Stimulated activated CD8-positive, alpha-beta memory T cell treated with anti-CD3 and anti-CD28 coated beads, Interleukin-4, amount 100 ng/mL, for 48 hours (primary cell): ENCODE results near the gene RAET1L.
"Not testable (repeated sequence)": the region's sequence is repeated elsewhere in the genome, so short reads cannot be mapped to it uniquely, and the experiment has no call there.

ENCODE experiments used
- DNase-seq: peaks from one replicate; pipeline ENCODE4 v3.0.0-alpha.2; 2020

RAET1L gene, protein sequence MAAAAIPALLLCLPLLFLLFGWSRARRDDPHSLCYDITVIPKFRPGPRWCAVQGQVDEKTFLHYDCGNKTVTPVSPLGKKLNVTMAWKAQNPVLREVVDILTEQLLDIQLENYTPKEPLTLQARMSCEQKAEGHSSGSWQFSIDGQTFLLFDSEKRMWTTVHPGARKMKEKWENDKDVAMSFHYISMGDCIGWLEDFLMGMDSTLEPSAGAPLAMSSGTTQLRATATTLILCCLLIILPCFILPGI

DNA sequence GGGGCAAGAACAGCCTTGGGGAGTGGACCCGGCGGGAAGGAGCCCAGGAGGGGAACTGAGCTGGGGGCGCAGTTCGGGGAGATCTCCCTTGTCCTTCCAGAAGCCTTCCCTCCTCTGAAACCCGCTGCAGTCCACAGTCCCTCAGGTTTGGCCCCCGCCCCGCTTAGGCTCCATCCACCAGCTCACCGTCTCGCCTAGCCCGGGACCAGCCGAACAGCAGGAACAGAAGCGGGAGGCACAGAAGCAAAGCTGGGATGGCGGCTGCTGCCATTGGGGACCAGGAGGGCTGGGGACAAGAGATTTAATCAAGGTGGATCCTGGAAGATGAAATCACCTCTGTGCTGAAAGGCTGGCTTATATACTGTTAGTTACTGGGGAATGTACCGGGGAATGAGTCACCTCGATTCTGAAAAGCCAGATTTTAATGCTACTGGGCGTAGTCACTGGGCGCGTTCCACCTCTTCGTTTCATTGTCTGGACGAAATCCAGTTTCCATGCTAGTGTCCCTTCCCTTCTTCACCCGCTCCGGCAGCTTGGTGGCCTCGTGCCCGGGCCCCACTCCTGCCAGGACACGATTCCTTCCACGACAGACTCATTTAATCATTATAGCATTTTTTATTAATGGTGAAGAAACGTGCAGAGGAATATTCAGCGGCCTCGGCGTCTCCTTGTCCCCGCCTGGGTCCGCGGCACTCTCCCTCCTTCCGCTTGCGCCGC, at the start of gene RAET1L:
TSS of gene RAET1L (minus strand) at position 332 of the 717 bp plus-strand sequence. CDS start at position 271, 61 bp downstream.
- DNase-seq = peak; percentile 47

DNA sequence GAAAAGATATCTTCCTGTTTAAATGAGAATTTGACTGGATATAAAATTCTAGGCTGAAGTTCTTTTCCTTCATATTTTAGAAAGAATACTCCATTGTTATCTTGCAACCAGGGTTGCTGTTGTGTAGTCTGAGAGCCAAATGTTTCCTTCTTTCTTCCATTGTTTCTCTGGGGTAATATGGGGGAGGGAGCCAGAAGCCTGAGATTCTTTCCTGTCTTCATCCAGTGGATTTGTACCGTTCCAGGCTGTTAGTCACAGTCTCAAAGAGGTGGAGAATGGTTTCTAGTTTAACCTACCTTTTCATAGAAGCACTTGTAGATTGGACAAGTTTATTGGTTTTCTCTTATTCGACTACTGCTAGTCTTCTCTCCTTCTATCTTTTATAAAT, 49.7 kb upstream of the RAET1L start:
- no peak for DNase-seq

DNA sequence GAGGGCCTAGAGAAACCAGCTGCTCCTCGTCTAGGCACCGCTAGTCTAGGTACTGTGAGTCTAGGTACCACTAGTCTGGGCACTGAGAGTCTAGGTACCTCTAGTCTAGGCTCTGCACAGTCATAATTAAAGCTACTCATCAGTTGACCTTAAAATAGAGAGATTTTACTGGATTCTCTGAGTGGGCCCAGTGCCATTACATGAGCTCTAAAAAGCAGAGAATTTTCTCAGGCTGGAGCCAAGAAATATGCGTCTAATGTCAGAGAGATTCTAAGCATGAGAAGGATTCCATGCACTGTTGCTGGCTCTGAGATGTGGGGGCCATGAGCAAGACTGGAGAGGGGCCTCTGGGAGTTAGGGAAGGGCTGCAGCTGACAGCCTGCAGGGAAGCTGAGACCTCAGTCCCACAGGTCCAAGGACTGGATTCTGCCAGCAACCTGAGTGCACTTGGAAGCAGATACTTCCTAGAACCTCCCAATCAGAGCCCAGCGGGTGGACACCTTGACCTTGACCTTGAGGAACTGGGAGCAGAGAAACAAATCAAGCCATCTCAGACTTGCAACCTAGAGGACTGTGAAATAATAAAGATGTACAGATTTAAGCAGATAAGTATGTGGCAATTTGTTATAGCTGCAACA, 49.2 kb upstream of the RAET1L start:
- not testable (repeated sequence) for DNase-seq

DNA sequence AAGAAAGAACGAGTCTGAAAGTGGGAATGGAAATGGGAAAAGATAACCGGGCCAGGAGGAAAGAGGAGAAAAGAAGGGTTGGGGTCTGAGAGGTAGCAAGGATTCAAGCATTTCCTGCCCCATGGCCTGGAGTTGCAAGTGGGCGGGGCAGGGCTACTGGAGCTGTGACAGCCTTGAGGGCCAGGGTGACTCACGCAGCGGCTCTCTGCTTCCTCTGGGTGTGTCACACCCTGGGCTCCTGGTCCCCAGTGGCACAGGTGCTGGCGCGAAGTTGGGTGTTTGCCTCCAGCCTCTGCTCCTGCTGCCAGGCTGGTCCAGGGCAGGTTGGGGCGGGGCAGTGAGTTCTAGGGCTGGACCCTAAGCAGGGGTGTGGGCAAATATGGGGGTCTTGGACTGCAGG, 46.9 kb upstream of the RAET1L start:
- peak; percentile 54 for DNase-seq

DNA sequence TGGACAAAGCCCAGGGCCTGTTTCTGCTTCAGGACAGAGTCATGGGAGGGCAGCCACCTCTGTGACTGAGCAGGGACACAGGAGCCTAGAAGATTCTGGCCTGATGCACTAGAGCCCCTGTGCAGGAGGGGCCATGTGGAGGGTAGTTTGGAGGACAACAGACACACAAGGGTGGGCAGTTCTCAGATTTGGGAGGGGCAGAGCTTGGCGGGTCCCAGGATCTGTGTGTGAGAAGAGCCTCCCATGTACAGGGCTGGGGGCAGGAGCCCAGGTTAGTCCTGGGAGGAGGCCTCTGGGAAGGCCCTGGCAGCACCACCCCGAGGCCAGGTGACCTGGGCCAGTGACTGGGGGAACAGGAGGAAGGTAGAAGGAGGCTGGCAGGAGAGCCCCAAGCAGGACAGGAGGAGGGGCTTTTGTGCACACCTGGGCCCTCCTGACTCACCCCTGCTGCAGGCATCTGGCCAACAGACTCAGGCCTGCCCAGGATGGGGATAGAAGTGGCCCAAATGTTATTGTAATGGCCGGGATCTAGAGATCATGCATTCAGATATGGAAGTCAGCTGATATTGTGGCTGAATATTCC, 45.0 kb upstream of the RAET1L start:
- no peak for DNase-seq

DNA sequence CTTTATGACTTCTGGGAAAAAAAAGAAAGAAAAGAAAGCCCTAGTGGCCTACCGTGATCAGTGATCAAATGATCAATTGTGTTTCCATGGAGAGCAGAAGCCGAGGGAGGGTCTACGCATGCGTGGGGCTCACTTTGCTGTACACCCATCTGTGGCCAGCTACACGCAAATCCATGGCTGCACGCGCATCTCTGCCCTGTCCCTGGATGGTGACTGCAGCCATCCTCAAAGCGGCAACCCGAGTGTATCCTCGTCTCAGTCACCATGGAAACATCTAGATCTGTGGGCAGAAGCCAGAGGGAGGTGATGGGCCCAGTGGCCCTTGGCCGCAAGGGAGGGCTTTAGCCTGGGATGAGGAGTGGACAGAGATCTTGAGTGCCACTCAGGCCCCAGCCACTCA, 44.4 kb upstream of the RAET1L start:
- DNase-seq = no peak

DNA sequence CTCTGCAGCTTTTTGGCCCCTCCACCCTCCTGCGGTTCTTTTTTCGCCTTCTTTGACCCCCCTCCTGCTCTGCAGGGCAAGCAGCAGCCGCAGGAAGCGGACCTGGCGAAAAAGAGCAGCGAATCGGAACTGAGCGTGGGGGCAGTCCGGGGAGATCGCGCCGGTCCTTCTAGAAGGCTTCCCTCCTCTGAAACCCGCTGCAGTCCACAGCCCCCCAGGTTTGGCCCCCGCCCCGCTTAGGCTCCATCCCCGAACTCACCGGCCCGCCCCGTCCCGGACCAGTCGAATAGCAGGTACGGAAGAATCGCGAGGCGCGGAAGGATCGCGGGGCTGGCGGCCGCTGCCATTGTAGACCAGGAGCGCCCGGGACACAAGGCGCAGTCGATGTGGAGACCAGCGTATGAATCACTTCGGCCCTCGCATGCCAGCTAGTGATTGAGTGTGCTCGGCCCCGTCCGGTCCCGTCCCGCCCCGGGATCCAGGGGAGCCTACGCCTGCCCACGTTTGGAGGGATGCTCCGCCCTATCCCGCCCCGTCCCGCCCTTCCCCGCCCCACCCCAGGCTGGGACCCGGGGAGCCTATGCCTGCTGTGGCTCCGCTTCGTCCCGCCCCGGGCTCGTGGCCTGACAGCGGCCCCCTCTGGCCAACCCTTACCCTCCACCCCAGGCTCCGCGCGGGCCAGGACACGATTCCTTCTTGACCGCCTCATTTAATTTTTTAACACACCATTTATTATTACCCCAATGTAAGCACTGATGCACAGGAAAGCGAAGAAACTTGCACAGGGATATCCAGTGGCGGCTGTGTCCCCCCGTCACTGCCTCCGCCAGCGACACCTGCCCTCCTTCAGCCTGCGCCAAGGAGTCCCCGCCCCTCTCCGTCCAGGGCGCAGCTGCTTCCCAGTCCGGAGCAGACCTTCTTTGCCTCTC, 43.7 kb upstream of the RAET1L start, which contains the start of gene ULBP3:
TSS of gene ULBP3 (minus strand) at position 402 of the 929 bp plus-strand sequence. CDS start at position 347, 55 bp downstream.
- peak; percentile 82 for DNase-seq

DNA sequence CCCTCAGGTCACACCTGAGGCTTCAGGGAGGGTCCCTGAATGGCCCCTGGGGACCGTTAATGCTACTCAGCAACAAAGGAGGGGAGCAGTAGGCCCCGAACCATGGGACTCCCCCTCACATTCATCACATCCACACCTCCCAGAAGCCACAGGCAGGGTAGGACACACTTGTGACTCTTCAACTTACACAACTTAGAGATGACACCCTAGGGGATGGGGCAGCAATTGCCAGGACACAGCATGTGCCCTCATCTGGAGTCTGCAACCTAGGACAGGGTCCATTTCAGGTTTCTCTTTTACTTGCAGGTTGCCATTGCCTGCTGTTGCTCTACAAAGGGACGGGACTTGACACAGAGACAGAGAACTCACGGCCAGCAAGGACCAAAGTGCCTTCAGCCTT, 42.8 kb upstream of the RAET1L start:
- DNase-seq = no peak

DNA sequence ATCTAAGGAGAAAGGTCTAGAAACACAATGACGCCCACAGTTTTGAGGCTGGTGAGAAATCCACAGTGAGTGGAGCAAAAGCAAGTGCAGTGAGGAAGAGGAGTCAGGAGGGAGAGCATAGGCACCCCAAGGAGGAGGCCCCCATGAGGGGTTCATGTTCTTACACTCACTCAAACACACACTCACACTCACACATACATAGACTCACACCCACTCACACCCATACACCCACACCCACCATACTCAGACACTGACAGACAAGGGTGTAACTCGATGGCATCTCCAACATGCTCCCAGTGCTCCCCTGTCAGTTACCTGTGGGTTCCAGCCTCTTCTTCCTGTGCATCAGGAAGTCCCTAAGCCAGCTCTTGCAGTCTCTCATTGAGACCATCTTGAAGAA, 39.8 kb upstream of the RAET1L start:
- no peak for DNase-seq

DNA sequence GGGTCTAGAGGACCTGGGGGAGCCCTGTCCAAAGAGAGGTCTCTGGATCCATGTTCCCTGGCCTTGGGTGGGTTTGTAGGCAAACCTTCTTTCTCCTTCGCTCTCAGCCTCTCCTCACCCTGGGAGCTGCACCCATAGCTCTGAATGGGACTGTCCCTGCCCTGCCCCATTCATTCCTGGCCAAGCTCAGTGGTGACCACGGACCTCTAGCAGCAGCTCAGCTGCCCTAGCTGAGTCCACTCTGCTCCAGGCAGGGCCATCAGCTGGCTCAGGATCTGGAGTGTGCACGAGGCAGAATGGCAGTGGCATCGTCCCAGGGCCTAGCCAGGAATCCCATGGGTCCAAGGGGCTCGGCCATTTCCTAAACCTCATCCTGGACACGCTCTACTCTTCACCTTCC, 38.3 kb upstream of the RAET1L start:
- DNase-seq = no peak

DNA sequence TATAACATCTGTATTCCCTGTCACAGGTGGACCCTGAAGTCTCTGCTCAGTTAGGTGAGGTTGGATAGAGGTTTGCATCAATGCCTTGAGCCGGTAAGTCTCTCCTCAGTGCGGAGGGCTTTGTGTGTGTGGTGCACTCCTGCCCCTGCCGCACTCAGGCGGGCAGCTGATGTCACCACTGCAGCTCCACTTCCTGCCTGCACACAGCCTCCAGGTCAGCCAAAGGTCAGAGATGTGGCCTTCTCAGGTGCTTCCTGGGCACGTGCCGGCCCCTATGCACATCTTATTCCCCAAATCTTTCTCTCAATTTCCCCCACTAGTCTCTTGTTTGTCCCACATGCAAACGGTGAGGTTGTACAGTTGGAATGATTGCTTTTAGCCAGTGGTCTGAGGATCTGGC, 34.6 kb upstream of the RAET1L start:
- DNase-seq = not testable (repeated sequence)

DNA sequence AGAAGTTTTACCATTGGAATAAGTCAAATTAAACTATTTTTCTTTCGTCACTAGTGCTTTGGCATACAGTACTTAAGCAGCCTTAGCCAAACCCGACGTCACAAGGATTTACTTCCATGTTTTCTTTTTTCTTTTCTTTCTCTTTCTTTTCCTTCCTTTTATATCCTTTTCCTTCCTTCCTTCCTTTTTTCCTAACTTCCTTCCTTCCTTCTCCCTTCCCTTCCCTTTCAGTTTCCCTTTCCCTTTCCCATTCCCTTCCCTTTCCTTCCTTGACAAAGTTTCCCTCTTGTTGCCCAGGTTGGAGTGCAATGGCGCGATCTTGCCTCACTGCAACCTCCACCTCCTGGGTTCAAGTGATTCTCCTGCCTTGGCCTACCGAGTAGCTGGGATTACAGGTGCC, 33.7 kb upstream of the RAET1L start:
- DNase-seq = no peak

DNA sequence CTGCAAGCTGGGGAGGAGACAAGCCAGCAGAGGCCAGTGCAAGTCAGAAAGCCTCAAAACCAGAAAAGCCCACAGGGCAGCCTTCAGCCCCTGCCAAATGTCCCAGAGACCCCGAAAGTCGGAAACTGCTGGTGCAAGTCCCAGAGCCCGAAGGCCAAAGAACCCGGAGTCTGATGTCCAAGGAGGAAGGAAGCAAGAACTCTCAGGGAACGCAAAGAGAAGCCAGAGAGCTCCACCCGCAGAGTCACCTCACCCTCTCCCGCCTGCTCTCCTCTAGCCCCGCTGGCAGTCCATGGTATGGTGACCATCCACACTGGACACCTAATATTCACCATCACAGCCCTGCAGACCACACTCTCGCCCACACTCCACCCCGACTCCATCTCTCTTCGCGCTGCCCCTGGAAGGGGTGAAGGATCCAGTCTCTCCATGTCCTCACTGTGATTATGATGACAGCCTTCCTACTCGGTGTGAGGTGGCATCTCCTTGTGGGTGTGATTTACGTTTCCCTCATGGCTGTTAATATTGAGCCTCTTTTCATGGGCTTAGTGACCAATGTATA, 33.0 kb upstream of the RAET1L start:
- no peak for DNase-seq

DNA sequence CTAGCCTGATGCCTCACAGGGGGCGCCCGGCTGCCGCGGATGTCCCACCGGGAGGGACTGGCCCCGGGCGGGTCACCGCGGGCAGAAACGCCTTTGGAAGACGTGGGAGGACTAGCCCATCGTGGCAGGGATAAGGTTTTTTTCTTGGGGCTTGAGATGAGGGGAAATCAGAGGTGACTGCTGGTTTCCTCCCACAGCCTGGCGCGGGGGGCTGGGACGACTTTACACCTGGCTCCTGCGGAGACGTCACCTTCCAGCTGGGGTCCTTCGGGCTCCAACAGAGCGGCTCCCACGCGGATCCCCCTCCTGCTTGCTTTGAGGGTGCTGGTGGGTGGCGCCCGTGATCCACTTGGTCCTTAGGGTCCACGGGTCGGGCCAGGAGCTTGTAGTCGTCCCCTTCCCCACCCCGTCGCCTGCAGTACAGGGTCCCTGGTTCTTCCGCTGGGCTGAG, 32.2 kb upstream of the RAET1L start:
- DNase-seq = no peak

DNA sequence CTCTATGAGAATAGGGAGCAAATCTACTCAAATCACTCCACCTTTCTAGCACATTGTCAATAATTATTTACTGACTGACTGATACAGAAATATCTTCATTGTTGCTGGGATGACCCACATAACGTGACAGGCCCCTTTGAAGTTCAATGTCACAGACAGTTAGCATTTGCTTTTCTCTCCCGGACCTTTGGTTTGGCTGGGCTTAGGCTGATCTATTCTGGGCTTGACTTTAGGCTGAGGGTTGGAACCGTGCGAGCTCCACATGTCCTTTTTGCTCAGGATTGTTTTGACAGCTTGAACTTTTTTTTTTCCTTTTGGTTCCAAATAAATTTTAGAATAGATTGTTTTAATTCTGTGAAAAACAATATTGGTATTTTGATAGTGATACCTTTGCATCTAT, 31.6 kb upstream of the RAET1L start:
- DNase-seq = no peak

DNA sequence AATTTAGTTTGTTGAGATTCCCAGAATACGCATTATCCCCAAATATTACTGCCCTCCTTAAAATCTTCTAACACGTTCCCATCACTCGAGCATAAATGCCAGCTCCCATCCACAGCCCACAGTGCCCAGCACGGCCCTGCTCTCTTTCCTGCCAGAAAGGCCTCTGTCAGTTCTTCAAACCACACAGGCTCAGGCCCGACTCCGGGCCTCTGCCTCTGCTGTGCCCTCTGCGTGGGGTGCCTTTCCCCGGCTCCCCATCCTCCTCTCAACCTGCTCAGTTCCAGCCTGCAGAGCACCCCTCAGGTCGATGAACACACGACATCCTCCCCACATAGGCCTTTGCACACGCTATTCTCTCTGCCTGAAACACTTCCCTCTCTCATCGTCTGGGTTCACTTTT, 30.8 kb upstream of the RAET1L start:
- DNase-seq = no peak

DNA sequence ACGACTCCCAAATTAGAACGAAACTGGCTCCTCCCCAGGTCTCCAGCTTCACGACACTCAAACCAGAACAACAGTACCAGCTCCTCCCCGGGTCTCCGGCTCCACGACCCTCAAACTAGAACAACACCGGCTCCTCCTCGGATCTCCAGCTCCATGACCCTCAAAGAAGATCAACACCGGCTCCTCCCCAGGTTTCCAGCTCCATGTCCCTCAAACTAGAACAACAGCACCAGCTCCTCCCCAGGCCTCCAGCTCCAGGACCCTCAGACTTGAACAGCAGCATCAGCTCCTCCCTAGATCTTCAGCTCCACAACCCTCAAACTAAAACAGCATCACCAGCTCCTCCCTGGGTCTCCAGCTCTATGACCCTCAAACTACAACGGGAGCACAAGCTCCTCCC, 29.8 kb upstream of the RAET1L start:
- DNase-seq = no peak

DNA sequence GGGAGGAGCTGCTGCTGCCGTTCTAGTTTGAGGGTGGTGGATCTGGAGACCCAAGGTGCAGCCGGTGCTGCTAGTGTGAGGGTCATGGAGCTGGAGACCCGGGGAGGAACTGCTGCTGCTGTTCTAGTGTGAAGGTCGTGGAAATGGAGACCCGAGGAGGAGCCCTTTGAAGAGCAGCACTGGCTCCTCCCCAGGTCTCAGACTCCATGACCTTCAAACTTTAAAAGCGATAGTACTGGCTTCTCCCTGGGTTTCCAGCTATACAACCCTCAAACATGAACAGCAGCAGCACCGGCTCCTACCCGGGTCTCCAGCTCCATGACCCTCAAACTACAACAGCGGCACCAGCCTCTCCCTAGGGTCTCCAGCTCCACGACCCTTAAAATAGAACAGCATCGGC, 28.1 kb upstream of the RAET1L start:
- DNase-seq = no peak

DNA sequence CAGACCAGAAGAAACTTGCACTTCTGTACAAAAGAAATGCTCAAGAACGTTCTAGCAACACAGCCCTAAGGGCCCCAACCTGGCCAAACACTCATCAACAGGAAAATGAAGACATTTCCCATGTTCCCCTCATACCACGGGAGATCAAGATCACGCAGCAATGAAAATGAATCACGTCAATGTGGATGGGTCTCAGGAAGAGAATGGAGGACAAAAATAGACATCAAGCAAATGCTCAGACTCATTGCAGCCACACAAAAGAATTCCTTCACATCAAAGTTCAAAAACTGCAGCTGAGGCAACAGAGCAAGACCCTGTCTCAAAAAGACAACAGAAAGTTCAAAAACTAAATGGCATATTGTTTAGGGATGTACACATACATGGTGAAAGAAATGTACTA, 25.5 kb upstream of the RAET1L start:
- no peak for DNase-seq

DNA sequence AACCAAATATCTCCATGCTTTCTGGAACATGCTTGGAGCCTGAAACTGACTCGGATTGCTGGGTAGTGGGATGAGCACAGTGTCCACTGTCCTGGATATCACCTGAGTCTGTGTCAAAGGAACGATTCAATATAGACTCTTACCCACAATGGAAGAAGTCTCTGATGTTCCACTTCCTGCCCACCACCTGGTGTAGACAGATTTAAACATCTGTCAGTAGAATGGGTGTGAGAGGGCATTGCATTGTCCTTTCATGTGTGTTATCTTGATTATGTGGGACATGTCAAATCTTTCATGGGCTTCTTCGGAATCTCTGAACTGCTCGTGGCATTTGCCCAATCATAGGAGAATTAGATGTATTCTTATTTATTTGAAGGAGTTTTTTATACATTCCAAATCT, 22.8 kb upstream of the RAET1L start:
- no peak for DNase-seq

DNA sequence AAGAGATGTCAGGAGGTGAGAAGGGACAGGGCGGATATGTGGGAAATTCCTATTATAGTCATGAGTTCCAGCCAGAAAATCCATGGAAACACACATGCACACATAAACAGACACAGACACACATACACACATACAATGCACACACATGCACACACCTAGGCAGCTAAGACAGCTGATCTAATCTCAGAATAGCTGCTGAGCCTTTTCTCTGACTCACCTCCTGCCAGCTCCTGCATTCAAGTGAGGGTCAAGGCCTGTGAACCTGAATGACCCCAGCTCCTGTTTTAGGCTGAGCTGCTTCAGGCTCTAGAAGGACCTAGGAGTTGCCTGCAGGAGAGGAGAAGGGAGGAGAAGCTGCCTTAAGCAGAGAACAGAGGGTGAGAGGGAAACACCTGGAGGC, 21.6 kb upstream of the RAET1L start:
- no peak for DNase-seq

DNA sequence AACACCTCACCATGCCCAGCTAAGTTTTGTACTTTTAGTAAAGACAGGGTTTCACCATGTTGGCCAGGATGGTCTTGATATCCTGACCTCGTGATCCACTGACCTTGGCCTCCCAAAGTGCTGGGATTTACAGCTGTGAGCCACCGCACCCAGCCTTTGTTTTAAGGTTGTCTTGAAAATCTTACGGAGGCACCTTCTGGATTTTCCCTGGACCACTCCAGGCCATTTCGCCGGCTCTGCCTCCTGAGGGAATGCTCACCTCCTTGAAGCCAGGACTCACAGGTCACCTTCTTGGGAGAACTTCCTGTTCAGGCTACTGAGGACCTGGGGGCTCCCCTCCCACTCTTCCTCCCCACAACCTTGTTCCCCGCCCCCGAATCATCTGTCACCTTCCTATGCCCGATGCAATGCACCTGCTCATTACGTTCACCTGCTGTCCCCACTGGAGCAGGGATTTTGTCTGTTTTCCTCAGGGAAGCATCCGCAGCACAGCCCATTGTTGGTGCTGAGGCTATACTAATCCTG, 19.4 kb upstream of the RAET1L start:
- DNase-seq = no peak
